GM23338 (cell line): ENCODE data around the gene TAAR2. TPM values are rescaled to one million over a fixed set of nuclear protein-coding genes. Genes with fewer than 3 reads are reported as not detected.

Source experiments
- ATAC-seq: fragments of 200-7000 bp; cut with Tn5 transposase; 3 replicates; pipeline ENCODE4 v1.9.1; 2020
- DNase-seq: peaks from one replicate; pipeline ENCODE4 v3.0.0-alpha.2; 2015; ENCODE audit warnings: low spot score
- H2AFZ ChIP-seq: fragments of 200-600 bp; sonication (generic); 2 replicates; pipeline ENCODE4 v1.8.0; 2016; ENCODE audit warnings: antibody characterized with exemption, mild to moderate bottlenecking, moderate library complexity
- H3F3A ChIP-seq: fragments of 200-600 bp; sonication (generic); replicated peaks from 2 replicates; pipeline ENCODE4 v1.8.0; 2017; ENCODE audit warnings: antibody characterized with exemption, mixed run types, low read depth
- H3K27ac ChIP-seq: fragments of 200-600 bp; sonication (generic); 2 replicates; pipeline ENCODE4 v1.6.1; 2016; ENCODE audit warnings: low read depth
- H3K27me3 ChIP-seq: fragments of 200-600 bp; sonication (generic); 2 replicates; pipeline ENCODE4 v1.8.0; 2016; ENCODE audit warnings: mild to moderate bottlenecking, mixed run types, moderate library complexity; ENCODE audit not compliant: insufficient read depth
- H3K36me3 ChIP-seq: fragments of 200-600 bp; sonication (generic); 2 replicates; pipeline ENCODE4 v1.8.0; 2016; ENCODE audit warnings: mild to moderate bottlenecking; ENCODE audit not compliant: insufficient read depth
- H3K4me1 ChIP-seq: fragments of 200-600 bp; sonication (generic); 2 replicates; pipeline ENCODE4 v1.8.0; 2016; ENCODE audit warnings: mild to moderate bottlenecking, moderate library complexity; ENCODE audit not compliant: insufficient read depth
- H3K4me2 ChIP-seq: fragments of 200-600 bp; sonication (generic); 2 replicates; pipeline ENCODE4 v1.7.1; 2017; ENCODE audit warnings: mixed run types
- H3K4me3 ChIP-seq: fragments of 200-600 bp; sonication (generic); 2 replicates; pipeline ENCODE4 v1.6.1; 2016; ENCODE audit warnings: mixed run types
- H3K79me2 ChIP-seq: fragments of 200-600 bp; sonication (generic); replicated peaks from 2 replicates; pipeline ENCODE4 v1.8.0; 2017; ENCODE audit warnings: mild to moderate bottlenecking; ENCODE audit not compliant: insufficient read depth
- H3K9me2 ChIP-seq: fragments of 200-600 bp; sonication (generic); 2 replicates; pipeline ENCODE4 v1.8.0; 2017; ENCODE audit not compliant: insufficient read depth
- H4K20me1 ChIP-seq: fragments of 200-600 bp; sonication (generic); replicated peaks from 2 replicates; pipeline ENCODE4 v1.8.0; 2017; ENCODE audit warnings: mild to moderate bottlenecking; ENCODE audit not compliant: insufficient read depth
- H3K27ac Mint-ChIP-seq: 2 replicates; pipeline ENCODE4 v1.8.0; 2020; ENCODE audit warnings: inconsistent platforms, mild to moderate bottlenecking, moderate library complexity, mixed read lengths
- H3K27me3 Mint-ChIP-seq: 3 replicates; pipeline ENCODE4 v1.8.0; 2022; ENCODE audit warnings: low read depth, mild to moderate bottlenecking, moderate library complexity, mixed read lengths, inconsistent platforms; ENCODE audit not compliant: insufficient read depth, poor library complexity
- H3K36me3 Mint-ChIP-seq: 3 replicates; pipeline ENCODE4 v1.8.0; 2021; ENCODE audit warnings: low read depth, mild to moderate bottlenecking, inconsistent platforms, moderate library complexity, mixed read lengths
- H3K4me1 Mint-ChIP-seq: 3 replicates; pipeline ENCODE4 v1.8.0; 2020; ENCODE audit warnings: mild to moderate bottlenecking, inconsistent platforms, mixed read lengths
- H3K4me3 Mint-ChIP-seq: 3 replicates; pipeline ENCODE4 v1.8.0; 2021; ENCODE audit warnings: moderate library complexity, mild to moderate bottlenecking, inconsistent platforms, mixed read lengths
- H3K9me3 Mint-ChIP-seq: 3 replicates; pipeline ENCODE4 v1.8.0; 2020; ENCODE audit warnings: moderate library complexity, mild to moderate bottlenecking, inconsistent platforms, mixed read lengths
- CREB1 ChIP-seq: fragments of 250-450 bp; sonication (Bioruptor Pico); IDR thresholded peaks from 2 replicates; pipeline ENCODE4 v1.5.0; 2020; ENCODE audit warnings: low read depth, mild to moderate bottlenecking, moderate library complexity
- CTCF ChIP-seq, 2 experiments: fragments of 200-600 bp in 1 of 2; sonication (generic) in 1 of 2; conservative IDR thresholded peaks; 2 replicates each; pipeline versions ENCODE4 v1.5.1 to v1.6.1; 2016 to 2017; ENCODE audit warnings: antibody characterized with exemption in 2 of 2, low read depth in 2 of 2, mild to moderate bottlenecking in 2 of 2, moderate library complexity in 1 of 2
- EZH2phosphoT487 ChIP-seq: fragments of 200-600 bp; sonication (generic); IDR thresholded peaks from one replicate; pipeline ENCODE4 v1.8.1; 2018; ENCODE audit warnings: antibody characterized with exemption; ENCODE audit not compliant: unreplicated experiment
- JUNB ChIP-seq: IDR thresholded peaks from one replicate; pipeline ENCODE4 v1.6.1; 2016; ENCODE audit warnings: antibody characterized with exemption; ENCODE audit not compliant: unreplicated experiment
- NANOG ChIP-seq: IDR thresholded peaks from 2 replicates; pipeline ENCODE4 v1.6.1; 2016; ENCODE audit warnings: antibody characterized with exemption, borderline replicate concordance
- STAT1 ChIP-seq: IDR thresholded peaks from one replicate; pipeline ENCODE4 v1.6.1; 2016; ENCODE audit warnings: antibody characterized with exemption; ENCODE audit not compliant: unreplicated experiment
- ZNF114 ChIP-seq: fragments of 250-450 bp; sonication (Bioruptor Pico); IDR thresholded peaks from 2 replicates; pipeline ENCODE4 v1.5.0; 2020; ENCODE audit warnings: mild to moderate bottlenecking, moderate library complexity
- ZNF331 ChIP-seq: fragments of 250-450 bp; sonication (Bioruptor Pico); IDR thresholded peaks from 2 replicates; pipeline ENCODE4 v1.5.0; 2020; ENCODE audit warnings: low read depth, mild to moderate bottlenecking, moderate library complexity
- ZNF462 ChIP-seq: fragments of 250-450 bp; sonication (Bioruptor Pico); IDR thresholded peaks from 2 replicates; pipeline ENCODE4 v1.5.0; 2020; ENCODE audit warnings: mild to moderate bottlenecking, moderate library complexity
- polyA plus RNA-seq: library from polyadenylated mRNA; unstranded; fragments of >200 nt; fragmentation: Nextera tagmentation; extraction: Ambion mirVana; gene quantifications from 2 replicates; pipeline ENCODE4 v1.2.1, GENCODE V29; 2016
- total RNA-seq: library from RNA; depleted of rRNA; stranded (reverse); fragments of >200 nt; shearing (Covaris generic); gene quantifications from 2 replicates; pipeline ENCODE4 v1.2.3, GENCODE V29; 2014

TAAR2 gene
- total and polyA plus RNA-seq, 2 experiments from 2014 or later, result not detected

GRCh38 chr6:132611616-132612015 is 12.5 kb downstream of the TAAR2 start (continued):
- TF ChIP-seq ZNF462 (CRISPR knock-in tag) (no peak), ZNF114 (CRISPR knock-in tag) (no peak), NANOG (no peak)

- H3K36me3 ChIP-seq, result no peaks in the 10 kb centered on the region
- Mint-ChIP-seq H3K36me3 (no peaks in the 10 kb centered on the region), H3K9me3 (no peaks in the 10 kb centered on the region), H3K4me3 (no peak overlapping the region), H3K27ac (no peak overlapping the region; the same call in 1 of the 2 replicates), H3K4me1 (no peaks in the 10 kb centered on the region), H3K27me3 (no peaks in the 10 kb centered on the region)
- H3K9me2 ChIP-seq, result no peaks in the 10 kb centered on the region
- H3K27me3 ChIP-seq, result no peaks in the 10 kb centered on the region
- no peak overlapping the region for H3K4me2 ChIP-seq
- H3K27ac ChIP-seq, result no peak overlapping the region
- DNase-seq (no peak), ATAC-seq (no peak)
- H3K4me1 ChIP-seq, result no peaks in the 10 kb centered on the region
- H4K20me1 ChIP-seq, result no peaks in the 10 kb centered on the region
- H3K4me3 ChIP-seq, result no peak overlapping the region
- H2AFZ ChIP-seq, result no peak overlapping the region
- no peaks in the 10 kb centered on the region for H3F3A ChIP-seq
- H3K79me2 ChIP-seq, result no peaks in the 10 kb centered on the region
- TF ChIP-seq CTCF (conservative IDR thresholded peaks at IDR 0.05; ENCODE audit: low read depth in 2 of 2), result no peak
- TF ChIP-seq NANOG, result no peak
- no peak for TF ChIP-seq JUNB
- no peak for TF ChIP-seq EZH2phosphoT487
- TF ChIP-seq ZNF331 (CRISPR knock-in tag), result no peak
- no peak for TF ChIP-seq CREB1
- no peak for TF ChIP-seq STAT1
Measured at GRCh38 chr6:132607544-132608233, 16.4 kb downstream of the TAAR2 start.
